Liver (tissue), 9 donors: Measurements from ENCODE around the gene ANKRD35. TPM values are rescaled to one million over a fixed set of nuclear protein-coding genes. Genes with fewer than 3 reads are reported as not detected.

Experiments used
- DNase-seq: peaks from one replicate; pipeline ENCODE4 v3.0.0-alpha.2; 2017; ENCODE audit warnings: low spot score
- H3K27ac ChIP-seq, 2 donors: one replicate each; pipeline ENCODE4 v1.7.0; 2013; ENCODE audit warnings: inconsistent platforms in 2 of 2, low read length in 2 of 2, control low read depth in 1 of 2, low read depth in 1 of 2, mild to moderate bottlenecking in 1 of 2
- H3K27me3 ChIP-seq, 4 donors: one replicate each; pipeline versions ENCODE4 v1.6.1 to v1.7.0; 2013; ENCODE audit warnings: low read length in 3 of 4, inconsistent platforms in 1 of 4, mild to moderate bottlenecking in 1 of 4, moderate library complexity in 1 of 4; ENCODE audit not compliant: control insufficient read depth in 4 of 4, insufficient read depth in 4 of 4
- H3K36me3 ChIP-seq, 4 donors: one replicate each; pipeline versions ENCODE4 v1.6.1 to v1.7.0; 2013; ENCODE audit warnings: low read length in 3 of 4, mild to moderate bottlenecking in 3 of 4, low read depth in 1 of 4, moderate library complexity in 1 of 4; ENCODE audit not compliant: control insufficient read depth in 4 of 4, insufficient read depth in 3 of 4
- H3K4me1 ChIP-seq, 4 donors: one replicate each; pipeline versions ENCODE4 v1.6.1 to v1.7.0; 2013; ENCODE audit warnings: low read length in 3 of 4, mild to moderate bottlenecking in 3 of 4, moderate library complexity in 1 of 4; ENCODE audit not compliant: control insufficient read depth in 4 of 4, insufficient read depth in 4 of 4
- H3K4me3 ChIP-seq, 3 donors: one replicate each; pipeline versions ENCODE4 v1.6.1 to v1.7.0; 2013; ENCODE audit warnings: low read length in 3 of 3, control low read depth in 1 of 3, low read depth in 1 of 3, mild to moderate bottlenecking in 1 of 3
- H3K9ac ChIP-seq, 2 donors: one replicate each; pipeline ENCODE4 v1.7.0; 2013; ENCODE audit warnings: low read length in 2 of 2, mild to moderate bottlenecking in 2 of 2, moderate library complexity in 2 of 2, control low read depth in 1 of 2, low read depth in 1 of 2
- H3K9me3 ChIP-seq, 4 donors: one replicate each; pipeline versions ENCODE4 v1.6.1 to v1.7.0; 2013; ENCODE audit warnings: low read length in 3 of 4; ENCODE audit not compliant: control insufficient read depth in 4 of 4
- EGR1 ChIP-seq, 2 donors: IDR thresholded peaks; 2 replicates each; pipeline ENCODE4 v1.6.1; 2016 to 2018; ENCODE audit warnings: antibody characterized with exemption in 2 of 2, low read depth in 2 of 2
- FOXA1 ChIP-seq: IDR thresholded peaks from 2 replicates; pipeline ENCODE4 v1.6.1; 2016; ENCODE audit warnings: antibody characterized with exemption
- FOXA2 ChIP-seq: IDR thresholded peaks from 2 replicates; pipeline ENCODE4 v1.6.1; 2016; ENCODE audit warnings: antibody characterized with exemption
- GABPA ChIP-seq, 2 donors: IDR thresholded peaks in 1 of 2; conservative IDR thresholded peaks in 1 of 2; 2 replicates each; pipeline ENCODE4 v1.6.1; 2016; ENCODE audit warnings: antibody characterized with exemption in 2 of 2, mild to moderate bottlenecking in 1 of 2, moderate library complexity in 1 of 2
- HNF4A ChIP-seq, 2 donors: conservative IDR thresholded peaks; 2 replicates each; pipeline ENCODE4 v1.6.1; 2016; ENCODE audit warnings: antibody characterized with exemption in 2 of 2, mild to moderate bottlenecking in 2 of 2
- HNF4G ChIP-seq: IDR thresholded peaks from 2 replicates; pipeline ENCODE4 v1.6.1; 2016; ENCODE audit warnings: antibody characterized with exemption
- JUND ChIP-seq, 2 donors: IDR thresholded peaks; 2 replicates each; pipeline ENCODE4 v1.6.1; 2016; ENCODE audit warnings: antibody characterized with exemption in 2 of 2
- NR2F2 ChIP-seq: IDR thresholded peaks from 2 replicates; pipeline ENCODE4 v1.6.1; 2016; ENCODE audit warnings: antibody characterized with exemption
- RAD21 ChIP-seq, 2 donors: IDR thresholded peaks; 2 replicates each; pipeline ENCODE4 v1.6.1; 2016; ENCODE audit warnings: antibody characterized with exemption in 2 of 2, mild to moderate bottlenecking in 2 of 2
- REST ChIP-seq: IDR thresholded peaks from 2 replicates; pipeline ENCODE4 v1.6.1; 2016; ENCODE audit warnings: antibody characterized with exemption, mild to moderate bottlenecking
- RXRA ChIP-seq, 2 donors: IDR thresholded peaks; 2 replicates each; pipeline ENCODE4 v1.6.1; 2017 to 2018; ENCODE audit warnings: antibody characterized with exemption in 2 of 2, mild to moderate bottlenecking in 1 of 2
- SP1 ChIP-seq: IDR thresholded peaks from 2 replicates; pipeline ENCODE4 v1.6.1; 2018; ENCODE audit warnings: antibody characterized with exemption, mild to moderate bottlenecking
- TAF1 ChIP-seq: conservative IDR thresholded peaks from 2 replicates; pipeline ENCODE4 v1.6.1; 2016; ENCODE audit warnings: antibody characterized with exemption, mild to moderate bottlenecking
- YY1 ChIP-seq: IDR thresholded peaks from 2 replicates; pipeline ENCODE4 v1.6.1; 2016; ENCODE audit warnings: antibody characterized with exemption, mild to moderate bottlenecking
- ZBTB33 ChIP-seq: IDR thresholded peaks from 2 replicates; pipeline ENCODE4 v1.6.1; 2016; ENCODE audit warnings: antibody characterized with exemption
- WGBS: extraction: QIAGEN DNeasy Blood & Tissue Kit; methylation state at CpG from one replicate; pipeline ENCODE4 v1.1.7; 2013; 5-methylcytosine and 5-hydroxymethylcytosine counted together
- polyA plus RNA-seq, 2 donors: library from polyadenylated mRNA; stranded (reverse) in 1 of 2; unstranded in 1 of 2; fragments of 200-250 nt in 1 of 2; fragments of >200 nt in 1 of 2; fragmentation: Nextera tagmentation in 1 of 2; extraction: Ambion mirVana in 1 of 2; gene quantifications; one replicate each; pipeline versions ENCODE4 v1.2.1 to v1.2.3, GENCODE V29; 2013 to 2015
- total RNA-seq, 2 donors: library from RNA; depleted of rRNA; stranded (reverse); fragments of >200 nt; gene quantifications; one replicate each; pipeline ENCODE4 v1.2.3, GENCODE V29; 2014
- TF ChIP-seq, protein P1 (sequence below): fragments of 150-350 bp; IDR thresholded peaks from 2 replicates; pipeline ENCODE4 v1.5.1; 2017; ENCODE audit warnings: improper control_type of control experiment, low read depth, low read length; ENCODE audit not compliant: missing input control
- TF ChIP-seq, protein P2 (sequence below): IDR thresholded peaks from 2 replicates; pipeline ENCODE4 v1.6.1; 2016; ENCODE audit warnings: antibody characterized with exemption
- TF ChIP-seq, protein P3 (sequence below): IDR thresholded peaks from 2 replicates; pipeline ENCODE4 v1.6.1; 2016; ENCODE audit warnings: antibody characterized with exemption
- donor health status: healthy.
- donor health status: healthy.
- donor health status: healthy.
- donor health status: healthy.
- donor health status: healthy.

The ANKRD35 gene
- total and polyA plus RNA-seq, 4 donors: 0.05 to 1.9 (median 1.4) TPM

DNA sequence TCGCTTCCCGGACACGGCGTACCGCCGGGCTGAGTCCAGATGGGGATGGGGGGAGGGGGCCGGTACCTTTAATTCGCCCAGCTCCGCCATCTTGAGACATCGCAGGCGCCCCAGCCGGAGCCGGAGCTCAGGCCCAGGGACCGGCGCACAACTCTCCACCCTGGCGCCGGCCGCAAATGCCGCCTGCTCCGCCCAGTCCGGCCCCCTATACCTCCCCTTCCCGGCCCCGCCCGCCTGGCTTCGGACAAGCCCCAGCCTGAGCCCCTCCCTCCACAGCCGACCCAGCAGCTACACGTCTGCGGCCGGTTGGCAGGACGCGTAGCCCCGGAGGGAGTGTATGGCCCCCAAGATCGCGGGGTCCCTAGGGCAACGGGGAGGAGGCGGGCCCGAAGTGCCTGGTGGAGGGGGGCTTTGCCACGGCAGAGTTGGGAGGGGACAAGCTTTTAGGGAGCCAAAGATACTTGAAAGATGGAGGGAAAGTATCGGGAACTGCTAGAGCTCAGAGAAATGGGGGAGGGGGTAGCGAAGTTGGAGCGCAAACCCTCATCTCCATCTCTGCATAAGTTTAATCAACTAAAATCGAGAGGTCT is 26.7 kb downstream of the ANKRD35 start, which contains the start of gene PIAS3:
TSS of gene PIAS3 (minus strand) at position 181 of the 590 bp plus-strand sequence. CDS start at position 90, 91 bp downstream.
- Histone ChIP-seq H3K9ac (peak within 1 kb of the TSS; percentile 49 to 79), H3K36me3 (peaks cover 0 to 20% (median 13%) of the 10 kb centered on the region in 4 donors), H3K9me3 (no peaks in the 10 kb centered on the region), H3K27me3 (no peaks in the 10 kb centered on the region), H3K27ac (peak within 1 kb of the TSS; percentile 73 to 86), H3K4me3 (peak within 1 kb of the TSS; percentile 68 to 94 (median 83)), H3K4me1 (peaks cover 5 to 14% (median 11%) of the 10 kb centered on the region in 4 donors)
- under 1% methylated on average over 42 of the region's 42 CpGs for WGBS
- TF ChIP-seq REST: peak; percentile 25
- peak in 1 of 2 donors; percentile 15 for TF ChIP-seq RXRA (IDR thresholded peaks at IDR 0.05)
- no peak for TF ChIP-seq EGR1 (IDR thresholded peaks at IDR 0.05; ENCODE audit: low read depth in 2 of 2)
- TF ChIP-seq, protein P1, sequence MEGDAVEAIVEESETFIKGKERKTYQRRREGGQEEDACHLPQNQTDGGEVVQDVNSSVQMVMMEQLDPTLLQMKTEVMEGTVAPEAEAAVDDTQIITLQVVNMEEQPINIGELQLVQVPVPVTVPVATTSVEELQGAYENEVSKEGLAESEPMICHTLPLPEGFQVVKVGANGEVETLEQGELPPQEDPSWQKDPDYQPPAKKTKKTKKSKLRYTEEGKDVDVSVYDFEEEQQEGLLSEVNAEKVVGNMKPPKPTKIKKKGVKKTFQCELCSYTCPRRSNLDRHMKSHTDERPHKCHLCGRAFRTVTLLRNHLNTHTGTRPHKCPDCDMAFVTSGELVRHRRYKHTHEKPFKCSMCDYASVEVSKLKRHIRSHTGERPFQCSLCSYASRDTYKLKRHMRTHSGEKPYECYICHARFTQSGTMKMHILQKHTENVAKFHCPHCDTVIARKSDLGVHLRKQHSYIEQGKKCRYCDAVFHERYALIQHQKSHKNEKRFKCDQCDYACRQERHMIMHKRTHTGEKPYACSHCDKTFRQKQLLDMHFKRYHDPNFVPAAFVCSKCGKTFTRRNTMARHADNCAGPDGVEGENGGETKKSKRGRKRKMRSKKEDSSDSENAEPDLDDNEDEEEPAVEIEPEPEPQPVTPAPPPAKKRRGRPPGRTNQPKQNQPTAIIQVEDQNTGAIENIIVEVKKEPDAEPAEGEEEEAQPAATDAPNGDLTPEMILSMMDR: no peak
- TF ChIP-seq HNF4A (conservative IDR thresholded peaks at IDR 0.05): no peak
- peak; percentile 58 for TF ChIP-seq SP1
- TF ChIP-seq, protein P2, sequence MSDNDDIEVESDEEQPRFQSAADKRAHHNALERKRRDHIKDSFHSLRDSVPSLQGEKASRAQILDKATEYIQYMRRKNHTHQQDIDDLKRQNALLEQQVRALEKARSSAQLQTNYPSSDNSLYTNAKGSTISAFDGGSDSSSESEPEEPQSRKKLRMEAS: no peak
- peak; percentile 97 for TF ChIP-seq YY1
- no peak for TF ChIP-seq TAF1
- no peak for TF ChIP-seq FOXA2
- TF ChIP-seq RAD21 (IDR thresholded peaks at IDR 0.05): peak in 1 of 2 donors; percentile 8
- no peak for TF ChIP-seq FOXA1
- TF ChIP-seq ZBTB33: no peak
- peak in 1 of 2 donors; percentile 11 for TF ChIP-seq JUND (IDR thresholded peaks at IDR 0.05)
- TF ChIP-seq HNF4G: no peak
- TF ChIP-seq NR2F2: no peak
- TF ChIP-seq GABPA (IDR thresholded peaks at IDR 0.05 in 1 of 2, conservative IDR thresholded peaks at IDR 0.05 in 1 of 2): no peak
- TF ChIP-seq, protein P3, sequence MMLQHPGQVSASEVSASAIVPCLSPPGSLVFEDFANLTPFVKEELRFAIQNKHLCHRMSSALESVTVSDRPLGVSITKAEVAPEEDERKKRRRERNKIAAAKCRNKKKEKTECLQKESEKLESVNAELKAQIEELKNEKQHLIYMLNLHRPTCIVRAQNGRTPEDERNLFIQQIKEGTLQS: no peak
- DNase-seq: peak; percentile 89
